Measurements from ENCODE around the gene MRPL52.
"Not testable (repeated sequence)": the region's sequence is repeated elsewhere in the genome, so short reads cannot be mapped to it uniquely, and the experiment has no call there.

The MRPL52 gene

DNA sequence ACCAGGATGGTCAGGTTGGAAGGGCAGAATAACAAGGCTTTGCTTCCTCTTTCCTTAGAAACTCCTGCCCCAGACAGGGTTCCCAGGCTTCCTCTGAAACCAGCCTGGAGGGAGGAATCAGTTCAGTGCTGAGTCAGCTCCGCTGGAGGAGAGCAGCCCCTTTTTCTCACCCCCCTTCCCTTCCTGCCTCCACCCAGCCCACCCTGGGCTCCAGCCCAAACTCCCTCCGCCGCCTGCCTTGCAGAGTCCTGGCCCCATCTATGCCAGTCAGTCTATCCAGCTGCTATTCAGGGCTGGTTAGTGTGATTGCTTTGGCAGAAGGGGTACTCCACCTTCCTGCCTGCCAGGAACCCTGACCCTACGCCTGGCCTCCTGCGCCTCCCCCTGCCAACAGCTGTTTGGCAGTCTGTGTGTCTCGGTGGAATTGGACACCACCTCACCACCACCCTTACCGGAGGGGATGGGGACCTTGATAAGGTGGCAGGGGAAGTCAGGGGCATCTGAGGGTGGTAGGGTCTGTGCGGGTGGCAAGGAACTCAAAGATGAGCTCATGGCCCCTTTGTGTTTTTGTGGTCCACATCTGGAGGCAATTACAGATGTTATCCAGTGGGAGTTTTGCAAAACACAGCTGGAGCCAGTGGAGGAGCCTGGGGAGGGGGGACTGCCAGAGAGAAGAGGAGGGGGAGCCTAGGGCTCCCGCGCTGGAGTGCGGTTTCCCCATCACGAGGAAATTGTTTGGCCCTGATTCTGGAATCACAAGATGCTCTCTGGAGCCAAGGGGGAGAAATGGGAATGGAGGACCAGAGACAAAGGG lies 18.9 kb downstream of the MRPL52 start:
- H3K27ac ChIP-seq (ENCODE audit: low read depth, low read length), result no peak overlapping the region
- H3K4me2 ChIP-seq (ENCODE audit: low read length), result no peak overlapping the region
- H3F3A ChIP-seq (ENCODE audit: control insufficient read depth, insufficient read depth), result peaks cover 5% of the 10 kb centered on the region; the same call in 1 of the 2 replicates
- H3K79me2 ChIP-seq (ENCODE audit: control insufficient read depth, low read length), result no peaks in the 10 kb centered on the region
- H3K36me3 ChIP-seq (ENCODE audit: control insufficient read depth, low read length), result no peaks in the 10 kb centered on the region
- no peaks in the 10 kb centered on the region for H3K9me3 ChIP-seq (ENCODE audit: control insufficient read depth, insufficient read depth, low read length)
- no peaks in the 10 kb centered on the region for H4K20me1 ChIP-seq (ENCODE audit: control insufficient read depth, insufficient read depth, low read depth, low read length)
- H3K27me3 ChIP-seq (ENCODE audit: control insufficient read depth, low read length), result no peaks in the 10 kb centered on the region
- H3K4me1 ChIP-seq (ENCODE audit: control insufficient read depth, low read length), result peaks cover 13% of the 10 kb centered on the region
- TF ChIP-seq, protein P1, sequence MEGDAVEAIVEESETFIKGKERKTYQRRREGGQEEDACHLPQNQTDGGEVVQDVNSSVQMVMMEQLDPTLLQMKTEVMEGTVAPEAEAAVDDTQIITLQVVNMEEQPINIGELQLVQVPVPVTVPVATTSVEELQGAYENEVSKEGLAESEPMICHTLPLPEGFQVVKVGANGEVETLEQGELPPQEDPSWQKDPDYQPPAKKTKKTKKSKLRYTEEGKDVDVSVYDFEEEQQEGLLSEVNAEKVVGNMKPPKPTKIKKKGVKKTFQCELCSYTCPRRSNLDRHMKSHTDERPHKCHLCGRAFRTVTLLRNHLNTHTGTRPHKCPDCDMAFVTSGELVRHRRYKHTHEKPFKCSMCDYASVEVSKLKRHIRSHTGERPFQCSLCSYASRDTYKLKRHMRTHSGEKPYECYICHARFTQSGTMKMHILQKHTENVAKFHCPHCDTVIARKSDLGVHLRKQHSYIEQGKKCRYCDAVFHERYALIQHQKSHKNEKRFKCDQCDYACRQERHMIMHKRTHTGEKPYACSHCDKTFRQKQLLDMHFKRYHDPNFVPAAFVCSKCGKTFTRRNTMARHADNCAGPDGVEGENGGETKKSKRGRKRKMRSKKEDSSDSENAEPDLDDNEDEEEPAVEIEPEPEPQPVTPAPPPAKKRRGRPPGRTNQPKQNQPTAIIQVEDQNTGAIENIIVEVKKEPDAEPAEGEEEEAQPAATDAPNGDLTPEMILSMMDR (IDR thresholded peaks at IDR 0.05; ENCODE audit: low read depth, low read length, poor library complexity, severe bottlenecking), result no peak
- TF ChIP-seq EZH2phosphoT487 (IDR thresholded peaks at IDR 0.05; ENCODE audit: borderline replicate concordance, low read length), result no peak
- H3K4me3 ChIP-seq (ENCODE audit: low read length), result no peak overlapping the region
- no peaks in the 10 kb centered on the region for H3K9me2 ChIP-seq (replicated peaks; ENCODE audit: control insufficient read depth, low read length)

DNA sequence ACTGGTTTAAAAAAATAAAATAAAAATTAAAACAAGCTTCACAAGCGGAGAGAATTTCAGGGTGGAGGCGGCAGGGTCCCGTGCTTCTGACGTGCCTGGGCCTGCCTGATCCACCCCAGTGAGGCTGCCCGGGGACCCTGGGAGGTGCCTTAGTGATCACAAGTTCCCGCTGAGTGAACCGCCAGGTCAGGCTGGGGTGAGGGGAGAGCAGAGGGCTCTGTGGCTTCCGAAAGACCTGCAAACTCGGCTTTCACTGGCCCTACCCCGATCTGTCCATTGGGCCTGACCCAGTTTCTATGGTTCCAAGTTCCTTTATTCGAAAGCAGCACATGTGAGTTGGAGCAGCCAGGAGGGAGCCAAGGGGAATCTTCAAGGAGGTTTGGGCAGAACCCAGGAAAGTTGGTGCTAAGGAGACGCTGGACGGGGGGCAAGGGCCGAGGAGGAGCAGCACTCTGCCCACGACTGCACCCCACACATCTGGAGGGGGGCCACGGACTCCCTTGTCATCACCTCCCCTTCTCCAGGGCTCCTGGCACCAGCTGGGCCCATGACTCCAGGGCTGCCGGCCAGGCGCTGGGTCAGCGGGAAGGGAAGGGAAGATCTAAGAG lies 19.6 kb downstream of the MRPL52 start:
- no peak overlapping the region for H3K27ac ChIP-seq (ENCODE audit: low read depth, low read length)
- no peaks in the 10 kb centered on the region for H3K36me3 ChIP-seq (ENCODE audit: control insufficient read depth, low read length)
- TF ChIP-seq, protein P1 (IDR thresholded peaks at IDR 0.05; ENCODE audit: low read depth, low read length, poor library complexity, severe bottlenecking), result no peak
- no peak for TF ChIP-seq EZH2phosphoT487 (IDR thresholded peaks at IDR 0.05; ENCODE audit: borderline replicate concordance, low read length)
- H3F3A ChIP-seq (ENCODE audit: control insufficient read depth, insufficient read depth), result peaks cover 8% of the 10 kb centered on the region
- H3K4me3 ChIP-seq (ENCODE audit: low read length), result no peak overlapping the region
- H4K20me1 ChIP-seq (ENCODE audit: control insufficient read depth, insufficient read depth, low read depth, low read length), result no peaks in the 10 kb centered on the region
- no peaks in the 10 kb centered on the region for H3K9me3 ChIP-seq (ENCODE audit: control insufficient read depth, insufficient read depth, low read length)
- H3K79me2 ChIP-seq (ENCODE audit: control insufficient read depth, low read length), result no peaks in the 10 kb centered on the region
- H3K27me3 ChIP-seq (ENCODE audit: control insufficient read depth, low read length), result no peaks in the 10 kb centered on the region
- no peaks in the 10 kb centered on the region for H3K9me2 ChIP-seq (replicated peaks; ENCODE audit: control insufficient read depth, low read length)
- peaks cover 13% of the 10 kb centered on the region for H3K4me1 ChIP-seq (ENCODE audit: control insufficient read depth, low read length)
- no peak overlapping the region for H3K4me2 ChIP-seq (ENCODE audit: low read length)

DNA sequence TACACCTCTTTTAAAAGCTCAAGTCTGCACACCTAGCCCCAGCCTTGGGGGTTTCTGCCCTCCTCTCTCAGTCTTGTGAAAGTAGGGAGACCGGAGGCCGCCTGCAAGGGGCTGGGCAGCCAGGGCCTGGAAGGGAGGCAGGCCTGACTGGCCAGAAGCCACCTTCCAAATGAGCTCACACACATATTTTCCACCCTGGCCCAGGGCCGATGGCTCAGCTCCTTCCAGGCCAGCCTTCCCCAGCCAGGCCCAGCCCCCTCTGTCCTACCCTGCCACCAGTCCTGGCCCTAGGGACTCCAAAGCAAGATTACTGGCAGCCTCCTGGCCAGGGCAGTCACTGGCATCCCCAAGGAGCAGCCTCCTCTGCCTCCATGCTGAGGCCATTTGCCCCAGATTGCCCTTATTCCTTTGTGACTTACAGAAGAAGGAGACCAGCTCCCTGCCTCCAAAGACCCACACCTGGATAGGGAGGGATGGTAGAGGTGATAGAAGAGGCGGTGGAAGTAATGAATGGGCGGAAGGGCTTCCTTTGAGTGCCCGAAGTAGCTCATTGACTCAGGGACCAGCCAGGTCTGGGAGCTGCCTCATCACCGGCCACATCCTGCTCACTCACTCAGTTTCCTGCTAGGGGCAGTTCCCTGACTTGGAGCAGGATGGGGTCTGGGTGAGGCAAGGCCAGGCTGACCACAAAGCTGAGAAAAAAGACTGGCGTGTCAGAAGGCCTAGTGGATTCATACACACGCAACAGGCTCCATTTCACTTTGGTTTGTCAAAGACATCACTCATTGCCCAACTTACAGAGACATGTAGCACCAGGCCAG lies 21.5 kb downstream of the MRPL52 start:
- peaks cover 13% of the 10 kb centered on the region for H3K4me1 ChIP-seq (ENCODE audit: control insufficient read depth, low read length)
- H3K36me3 ChIP-seq (ENCODE audit: control insufficient read depth, low read length), result no peaks in the 10 kb centered on the region
- H3K27me3 ChIP-seq (ENCODE audit: control insufficient read depth, low read length), result no peaks in the 10 kb centered on the region
- no peak overlapping the region for H3K27ac ChIP-seq (ENCODE audit: low read depth, low read length)
- H3K4me3 ChIP-seq (ENCODE audit: low read length), result no peak overlapping the region
- H3K79me2 ChIP-seq (ENCODE audit: control insufficient read depth, low read length), result no peaks in the 10 kb centered on the region
- no peaks in the 10 kb centered on the region for H3K9me2 ChIP-seq (replicated peaks; ENCODE audit: control insufficient read depth, low read length)
- H3K9me3 ChIP-seq (ENCODE audit: control insufficient read depth, insufficient read depth, low read length), result no peaks in the 10 kb centered on the region
- H3K4me2 ChIP-seq (ENCODE audit: low read length), result no peak overlapping the region
- TF ChIP-seq EZH2phosphoT487 (IDR thresholded peaks at IDR 0.05; ENCODE audit: borderline replicate concordance, low read length), result no peak
- TF ChIP-seq, protein P1 (IDR thresholded peaks at IDR 0.05; ENCODE audit: low read depth, low read length, poor library complexity, severe bottlenecking), result no peak
- H3F3A ChIP-seq (ENCODE audit: control insufficient read depth, insufficient read depth), result peaks cover 8% of the 10 kb centered on the region
- no peaks in the 10 kb centered on the region for H4K20me1 ChIP-seq (ENCODE audit: control insufficient read depth, insufficient read depth, low read depth, low read length)

DNA sequence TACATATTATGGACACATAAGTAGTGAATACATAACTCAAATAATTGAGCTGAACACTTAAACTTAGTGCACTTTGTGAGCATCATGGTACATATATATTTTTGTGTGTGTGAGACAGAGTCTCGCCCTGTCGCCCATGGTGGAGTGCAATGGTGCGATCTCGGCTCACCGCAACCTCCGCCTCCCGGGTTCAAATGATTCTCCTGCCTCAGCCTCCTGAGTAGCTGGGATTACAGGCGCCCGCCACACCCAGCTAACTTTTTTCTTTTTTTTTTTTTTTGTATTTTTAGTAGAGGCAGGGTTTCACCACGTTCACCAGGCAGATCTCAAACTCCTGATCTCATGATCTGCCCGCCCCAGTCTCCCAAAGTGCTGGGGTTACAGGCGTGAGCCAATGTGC lies 22.5 kb downstream of the MRPL52 start:
- H3K4me1 ChIP-seq (ENCODE audit: control insufficient read depth, low read length), result peaks cover 13% of the 10 kb centered on the region
- not testable (repeated sequence) for H4K20me1 ChIP-seq (ENCODE audit: control insufficient read depth, insufficient read depth, low read depth, low read length); H3K27me3 ChIP-seq (ENCODE audit: control insufficient read depth, low read length); H3K9me3 ChIP-seq (ENCODE audit: control insufficient read depth, insufficient read depth, low read length); H3K27ac ChIP-seq (ENCODE audit: low read depth, low read length); H3K9me2 ChIP-seq (replicated peaks; ENCODE audit: control insufficient read depth, low read length); H3F3A ChIP-seq (ENCODE audit: control insufficient read depth, insufficient read depth); H3K4me2 ChIP-seq (ENCODE audit: low read length); H3K79me2 ChIP-seq (ENCODE audit: control insufficient read depth, low read length); H3K4me3 ChIP-seq (ENCODE audit: low read length); H3K36me3 ChIP-seq (ENCODE audit: control insufficient read depth, low read length)
